ENCODE data around the gene PAWR. TPM values are rescaled to one million over a fixed set of nuclear protein-coding genes. Genes with fewer than 3 reads are reported as not detected.

PAWR gene
- total RNA-seq, 4 donors from 2014 or later, result 28.6 to 48.0 (median 36.4) TPM

DNA sequence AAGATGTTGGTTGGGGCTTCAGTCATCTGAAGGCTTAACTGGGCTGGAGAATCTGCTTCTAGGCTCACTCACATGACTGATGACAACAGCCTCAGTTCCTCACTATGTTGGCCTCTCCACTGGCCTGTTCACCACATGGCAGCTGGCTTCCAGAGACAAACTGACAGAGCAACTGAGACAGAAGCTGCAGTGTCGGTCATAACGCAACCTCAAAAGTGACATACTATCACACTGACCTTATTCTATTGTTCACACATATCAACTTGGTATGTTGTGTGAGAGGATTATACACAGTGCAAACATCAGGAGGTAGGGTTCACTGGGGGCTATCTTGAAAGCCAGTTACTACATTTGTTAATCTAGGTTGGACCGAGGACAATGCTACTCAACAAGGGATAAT, 92.9 kb downstream of the PAWR start:
- ATAC-seq (ENCODE audit: low FRiP score) (no peak), DNase-seq (ENCODE audit: low spot score) (no peak)
- TF ChIP-seq, protein P1, sequence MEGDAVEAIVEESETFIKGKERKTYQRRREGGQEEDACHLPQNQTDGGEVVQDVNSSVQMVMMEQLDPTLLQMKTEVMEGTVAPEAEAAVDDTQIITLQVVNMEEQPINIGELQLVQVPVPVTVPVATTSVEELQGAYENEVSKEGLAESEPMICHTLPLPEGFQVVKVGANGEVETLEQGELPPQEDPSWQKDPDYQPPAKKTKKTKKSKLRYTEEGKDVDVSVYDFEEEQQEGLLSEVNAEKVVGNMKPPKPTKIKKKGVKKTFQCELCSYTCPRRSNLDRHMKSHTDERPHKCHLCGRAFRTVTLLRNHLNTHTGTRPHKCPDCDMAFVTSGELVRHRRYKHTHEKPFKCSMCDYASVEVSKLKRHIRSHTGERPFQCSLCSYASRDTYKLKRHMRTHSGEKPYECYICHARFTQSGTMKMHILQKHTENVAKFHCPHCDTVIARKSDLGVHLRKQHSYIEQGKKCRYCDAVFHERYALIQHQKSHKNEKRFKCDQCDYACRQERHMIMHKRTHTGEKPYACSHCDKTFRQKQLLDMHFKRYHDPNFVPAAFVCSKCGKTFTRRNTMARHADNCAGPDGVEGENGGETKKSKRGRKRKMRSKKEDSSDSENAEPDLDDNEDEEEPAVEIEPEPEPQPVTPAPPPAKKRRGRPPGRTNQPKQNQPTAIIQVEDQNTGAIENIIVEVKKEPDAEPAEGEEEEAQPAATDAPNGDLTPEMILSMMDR (IDR thresholded peaks at IDR 0.05), result no peak

DNA sequence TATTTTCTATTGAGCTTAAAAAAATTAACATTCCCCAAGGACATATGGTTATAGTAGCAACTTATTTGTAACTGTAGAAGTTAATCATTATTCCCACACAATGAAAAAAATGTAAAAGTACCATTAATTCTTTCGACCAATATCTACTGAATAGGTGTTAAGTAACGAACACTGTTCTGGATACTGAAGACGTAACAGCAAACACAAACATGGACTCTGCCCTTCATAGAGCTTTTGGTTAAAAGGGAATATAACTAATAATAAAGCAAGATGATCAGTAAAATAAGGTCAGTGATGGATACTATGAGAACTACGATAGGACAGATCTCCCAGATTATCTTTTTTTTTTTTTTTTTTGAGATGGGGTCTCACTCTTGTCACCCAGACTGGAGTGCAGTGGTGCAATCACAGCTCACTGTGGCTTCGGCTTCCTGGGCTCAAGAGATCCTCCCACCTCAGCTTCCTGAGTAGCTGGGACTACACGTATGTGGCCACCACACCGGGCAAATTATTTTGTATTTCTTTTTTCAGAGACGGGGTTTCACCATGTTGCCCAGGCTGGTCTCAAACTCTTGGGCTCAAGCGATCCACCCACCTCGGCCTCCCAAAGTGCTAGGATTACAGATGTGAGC, 93.9 kb downstream of the PAWR start:
- TF ChIP-seq, protein P1 (IDR thresholded peaks at IDR 0.05), result no peak
- ATAC-seq (ENCODE audit: low FRiP score), result no peak
- no peak for DNase-seq (ENCODE audit: low spot score)

DNA sequence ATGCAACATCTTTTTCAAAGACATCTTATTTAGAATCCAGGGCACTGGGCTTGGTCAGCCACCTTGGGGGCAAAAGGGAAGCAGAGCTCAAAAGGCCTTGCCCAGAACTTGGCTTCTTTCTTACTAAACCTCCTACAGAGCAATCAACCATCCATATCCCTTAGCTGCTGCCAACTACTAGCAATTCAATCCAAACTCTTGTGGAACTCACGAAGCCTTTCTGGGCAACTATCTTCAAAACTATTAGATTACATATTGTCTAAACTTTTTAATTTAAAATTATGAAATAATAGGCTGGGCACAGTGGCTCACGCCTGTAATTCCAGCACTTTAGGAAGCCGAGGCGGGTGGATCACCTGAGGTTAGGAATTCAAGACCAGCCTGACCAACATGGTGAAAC, 95.5 kb downstream of the PAWR start:
- ATAC-seq (ENCODE audit: low FRiP score) (no peak), DNase-seq (ENCODE audit: low spot score) (no peak)
- TF ChIP-seq, protein P1 (IDR thresholded peaks at IDR 0.05), result no peak

DNA sequence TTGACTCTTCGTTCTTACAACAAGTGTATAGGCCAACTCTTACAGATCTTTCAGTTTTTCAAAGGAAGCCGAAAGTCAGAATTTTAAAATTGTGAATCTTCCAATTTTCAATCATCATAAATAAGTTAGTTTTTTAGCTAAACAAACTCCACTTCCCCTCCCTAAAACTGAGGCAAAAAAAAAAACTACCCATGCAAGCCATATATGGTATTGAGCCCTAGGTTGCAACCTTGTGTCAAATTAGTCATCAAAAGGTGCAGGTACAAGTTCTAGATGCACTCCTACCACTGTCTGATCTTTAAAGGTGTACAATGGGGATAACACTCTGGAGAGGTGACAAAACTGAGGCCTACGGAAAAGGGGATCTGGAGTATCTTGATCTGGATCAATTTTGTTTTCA, 97.9 kb downstream of the PAWR start:
- TF ChIP-seq, protein P1 (IDR thresholded peaks at IDR 0.05), result no peak
- DNase-seq (ENCODE audit: low spot score), result no peak
- no peak for ATAC-seq (ENCODE audit: low FRiP score)

DNA sequence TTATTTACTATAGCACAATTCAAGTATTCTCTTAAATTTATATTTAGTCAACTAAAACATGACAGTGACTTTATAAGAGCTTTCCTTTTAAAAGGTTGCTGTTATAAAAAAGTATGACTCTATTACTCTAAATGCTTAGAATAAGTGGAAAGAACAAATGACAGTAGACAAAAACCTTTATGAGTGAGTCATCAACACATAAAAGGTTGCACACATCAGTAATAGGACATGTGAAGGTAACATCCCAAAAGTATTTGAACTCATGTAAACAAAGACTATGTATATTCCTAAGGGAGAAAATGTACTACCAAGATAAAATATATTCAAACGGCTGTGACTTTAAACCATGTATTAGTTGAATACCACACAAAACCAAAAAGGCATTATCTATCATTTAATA, 98.8 kb downstream of the PAWR start:
- ATAC-seq (ENCODE audit: low FRiP score), result no peak
- TF ChIP-seq, protein P1 (IDR thresholded peaks at IDR 0.05), result no peak

DNA sequence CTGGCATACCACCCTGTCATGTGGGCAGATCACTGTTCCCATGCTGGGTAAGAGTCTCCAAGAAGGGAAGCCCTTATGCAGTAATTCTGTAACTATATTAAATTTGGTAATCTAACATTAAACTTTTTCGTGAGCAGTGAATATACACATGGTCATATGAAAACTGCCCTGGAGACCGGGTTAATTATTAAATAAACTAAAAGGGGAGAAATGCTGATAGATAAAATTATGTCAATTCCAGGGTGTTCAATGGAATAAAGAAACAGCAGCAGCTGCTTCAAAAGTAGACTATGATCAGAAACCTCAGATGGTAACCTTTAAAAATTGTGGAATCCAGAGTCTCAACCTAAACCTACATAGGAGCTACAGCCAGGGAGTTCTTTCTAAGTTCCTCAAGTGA, 100.0 kb downstream of the PAWR start:
- no peak for ATAC-seq (ENCODE audit: low FRiP score)
- TF ChIP-seq, protein P1 (IDR thresholded peaks at IDR 0.05), result no peak
- no peak for DNase-seq (ENCODE audit: low spot score)

More for the DNA sequence above, 98.8 kb downstream of the PAWR start:
- DNase-seq (ENCODE audit: low spot score), result no peak

DNA sequence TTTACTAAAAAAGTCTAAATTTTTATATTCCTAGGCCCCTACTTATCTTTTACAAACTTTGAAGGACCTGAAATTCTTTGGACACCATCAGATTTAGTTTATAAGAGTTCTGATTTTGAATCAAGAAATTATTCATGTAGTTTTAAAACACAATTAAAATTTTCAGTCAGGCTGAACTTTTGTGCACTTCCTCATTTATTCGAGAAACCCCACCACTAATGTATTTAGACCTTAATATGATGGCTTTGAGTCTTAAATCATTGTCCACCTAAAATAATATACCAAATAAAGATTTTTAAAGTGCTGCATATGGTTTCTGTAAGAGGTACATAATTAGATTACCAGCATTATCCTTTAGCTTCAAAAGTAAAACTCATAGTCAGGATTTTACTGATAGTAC, 103.4 kb downstream of the PAWR start:
- TF ChIP-seq, protein P1 (IDR thresholded peaks at IDR 0.05), result no peak
- DNase-seq (ENCODE audit: low spot score) (no peak), ATAC-seq (ENCODE audit: low FRiP score) (no peak)
